ENCODE data around the gene CAPN14. TPM values are rescaled to one million over a fixed set of nuclear protein-coding genes. Genes with fewer than 3 reads are reported as not detected.

Gene CAPN14
- total RNA-seq, 1 donor from 2014 or later: 0.10 TPM

DNA sequence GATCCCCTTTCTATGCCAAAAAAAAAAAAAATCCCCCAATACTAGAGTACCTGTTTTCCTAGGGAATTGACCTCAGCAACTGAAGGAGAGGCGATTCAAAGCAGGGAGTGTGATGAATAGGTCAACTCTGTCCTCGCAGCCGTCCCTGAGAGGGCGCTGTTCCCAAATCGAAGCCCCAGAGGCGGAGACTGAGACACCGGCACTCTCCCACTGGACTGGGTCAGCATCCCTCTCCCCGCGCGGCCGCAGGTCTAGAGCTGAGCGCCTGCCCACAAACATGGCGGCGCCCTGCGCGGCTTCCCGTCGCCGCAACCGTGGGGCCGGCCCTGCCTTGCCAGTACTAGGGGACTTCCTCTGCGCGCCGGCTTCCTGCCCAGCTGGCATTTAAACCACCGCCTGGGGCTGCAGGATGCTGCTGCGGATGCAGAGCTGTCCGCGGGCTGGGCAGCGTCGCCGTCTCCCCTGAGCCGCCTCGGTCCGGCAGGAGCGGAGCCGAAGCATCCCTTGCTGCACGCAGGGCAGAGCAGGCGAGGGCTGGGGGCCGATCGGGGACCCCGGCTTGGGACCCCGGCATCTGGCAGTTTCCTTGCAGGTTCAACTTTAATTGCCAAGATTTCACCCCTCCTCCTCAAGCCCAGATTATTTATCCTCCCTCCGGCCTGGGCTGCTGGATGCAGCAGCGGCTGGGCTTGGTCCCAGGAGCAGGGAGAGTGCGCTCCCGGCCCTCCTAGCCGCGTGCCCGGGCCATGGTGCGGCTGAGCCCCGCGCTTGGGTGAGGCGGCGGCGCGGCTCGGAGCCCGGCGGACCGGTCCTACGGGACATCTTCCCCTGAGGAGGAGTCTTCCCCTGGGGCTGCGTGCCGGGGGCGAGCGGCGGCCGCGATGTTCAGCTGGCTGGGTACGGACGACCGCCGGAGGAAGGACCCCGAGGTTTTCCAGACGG lies 16.7 kb upstream of the CAPN14 start, which contains the start of gene EHD3:
EHD3 (plus strand) TSS at position 412 of the 942 bp plus-strand sequence; CDS start at position 882, 470 bp downstream.
- Mint-ChIP-seq H3K27ac (ENCODE audit: unreplicated experiment) (peak within 1 kb of the TSS; percentile 47), H3K4me1 (ENCODE audit: low read depth) (peaks cover 36% of the 10 kb centered on the region), H3K4me3 (ENCODE audit: unreplicated experiment) (peak within 1 kb of the TSS; percentile 78), H3K9me3 (ENCODE audit: low read depth) (no peaks in the 10 kb centered on the region), H3K36me3 (ENCODE audit: low read depth) (no peaks in the 10 kb centered on the region), H3K27me3 (ENCODE audit: low read depth) (peaks cover 17% of the 10 kb centered on the region)
- DNase-seq (ENCODE audit: low spot score): peak; percentile 98
- TF ChIP-seq, protein P1, sequence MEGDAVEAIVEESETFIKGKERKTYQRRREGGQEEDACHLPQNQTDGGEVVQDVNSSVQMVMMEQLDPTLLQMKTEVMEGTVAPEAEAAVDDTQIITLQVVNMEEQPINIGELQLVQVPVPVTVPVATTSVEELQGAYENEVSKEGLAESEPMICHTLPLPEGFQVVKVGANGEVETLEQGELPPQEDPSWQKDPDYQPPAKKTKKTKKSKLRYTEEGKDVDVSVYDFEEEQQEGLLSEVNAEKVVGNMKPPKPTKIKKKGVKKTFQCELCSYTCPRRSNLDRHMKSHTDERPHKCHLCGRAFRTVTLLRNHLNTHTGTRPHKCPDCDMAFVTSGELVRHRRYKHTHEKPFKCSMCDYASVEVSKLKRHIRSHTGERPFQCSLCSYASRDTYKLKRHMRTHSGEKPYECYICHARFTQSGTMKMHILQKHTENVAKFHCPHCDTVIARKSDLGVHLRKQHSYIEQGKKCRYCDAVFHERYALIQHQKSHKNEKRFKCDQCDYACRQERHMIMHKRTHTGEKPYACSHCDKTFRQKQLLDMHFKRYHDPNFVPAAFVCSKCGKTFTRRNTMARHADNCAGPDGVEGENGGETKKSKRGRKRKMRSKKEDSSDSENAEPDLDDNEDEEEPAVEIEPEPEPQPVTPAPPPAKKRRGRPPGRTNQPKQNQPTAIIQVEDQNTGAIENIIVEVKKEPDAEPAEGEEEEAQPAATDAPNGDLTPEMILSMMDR (IDR thresholded peaks at IDR 0.05): peak; percentile 83

DNA sequence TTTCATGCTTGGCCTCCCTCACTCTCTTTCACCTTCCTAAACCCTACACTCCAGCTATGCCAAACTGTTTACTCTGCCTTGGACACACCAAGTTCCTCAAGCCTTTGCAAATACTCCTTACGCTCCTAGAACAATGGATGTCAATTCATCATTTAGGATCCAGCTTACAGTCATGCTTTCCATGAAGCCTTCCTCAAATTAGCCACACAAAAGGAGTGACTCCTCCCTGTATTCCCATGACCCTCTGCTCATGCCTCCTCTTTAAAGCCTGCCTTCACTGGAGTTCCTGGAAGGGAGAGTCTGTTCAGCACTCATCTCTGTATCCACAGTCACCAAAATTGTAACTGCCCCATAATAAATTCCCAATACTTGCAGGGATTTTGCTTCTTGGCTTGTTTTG lies 15.9 kb upstream of the CAPN14 start:
- TF ChIP-seq, protein P1 (IDR thresholded peaks at IDR 0.05): no peak
- Mint-ChIP-seq H3K36me3 (ENCODE audit: low read depth) (no peaks in the 10 kb centered on the region), H3K9me3 (ENCODE audit: low read depth) (no peaks in the 10 kb centered on the region), H3K27ac (ENCODE audit: unreplicated experiment) (no peak overlapping the region), H3K27me3 (ENCODE audit: low read depth) (peaks cover 21% of the 10 kb centered on the region), H3K4me3 (ENCODE audit: unreplicated experiment) (peak overlapping the region; percentile 78), H3K4me1 (ENCODE audit: low read depth) (peaks cover 32% of the 10 kb centered on the region)
- no peak for DNase-seq (ENCODE audit: low spot score)

DNA sequence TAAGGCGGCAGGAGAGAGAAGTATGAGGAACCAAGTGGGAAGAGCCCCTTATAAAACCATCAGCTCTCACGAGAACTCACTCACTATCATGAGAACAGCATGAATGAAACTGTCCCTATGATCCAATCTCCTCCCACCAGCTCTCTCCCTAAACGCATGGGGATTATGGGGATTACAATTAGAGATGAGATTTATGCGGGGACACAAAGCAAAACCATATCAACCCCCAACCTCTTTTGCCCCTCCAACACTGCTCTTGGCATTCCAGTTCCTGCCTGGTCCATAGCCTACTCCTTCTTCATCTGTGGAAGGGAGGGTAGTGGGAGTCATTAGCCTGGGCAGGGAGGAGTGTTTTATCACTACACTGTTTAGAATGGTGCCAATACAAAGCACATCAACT lies 15.3 kb upstream of the CAPN14 start:
- no peaks in the 10 kb centered on the region for H3K9me3 Mint-ChIP-seq (ENCODE audit: low read depth)
- no peak overlapping the region for H3K27ac Mint-ChIP-seq (ENCODE audit: unreplicated experiment)
- H3K27me3 Mint-ChIP-seq (ENCODE audit: low read depth): peaks cover 23% of the 10 kb centered on the region
- TF ChIP-seq, protein P1 (IDR thresholded peaks at IDR 0.05): no peak
- no peak for DNase-seq (ENCODE audit: low spot score)
- no peak overlapping the region for H3K4me3 Mint-ChIP-seq (ENCODE audit: unreplicated experiment)
- no peaks in the 10 kb centered on the region for H3K36me3 Mint-ChIP-seq (ENCODE audit: low read depth)
- H3K4me1 Mint-ChIP-seq (ENCODE audit: low read depth): peaks cover 29% of the 10 kb centered on the region

DNA sequence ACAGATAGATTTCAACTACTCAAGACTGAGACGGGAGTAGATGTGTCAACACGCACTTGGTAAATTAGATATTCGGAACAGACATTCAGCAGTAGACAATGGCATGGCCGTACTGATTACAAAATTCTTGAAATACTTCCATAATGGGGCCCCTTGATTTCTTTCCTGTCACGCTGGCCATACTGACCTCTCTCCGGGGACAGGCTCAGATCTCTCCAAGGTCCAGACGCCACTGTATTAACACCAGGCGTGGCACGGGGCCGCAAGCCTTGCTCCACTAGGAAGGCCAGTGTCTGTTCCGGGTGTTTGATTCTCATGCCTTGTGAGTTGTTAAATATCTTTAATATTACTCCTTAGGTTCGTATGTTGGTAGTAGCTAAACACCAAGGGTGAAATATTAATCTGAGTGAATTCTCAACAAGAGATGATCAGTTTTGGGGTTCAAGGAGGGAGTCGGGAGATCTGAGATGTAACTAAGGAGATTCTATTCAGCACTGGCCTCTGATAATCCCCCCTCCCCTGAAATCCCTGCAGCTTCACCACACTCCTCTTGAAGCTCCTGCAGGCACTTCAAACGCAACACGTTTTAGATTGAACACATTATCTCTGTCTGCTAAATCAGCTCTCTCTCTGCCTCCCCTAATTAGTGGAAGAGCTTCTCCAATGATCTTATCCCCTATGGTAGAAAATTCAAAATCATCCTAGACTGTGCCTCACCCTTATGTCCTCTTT lies 14.4 kb upstream of the CAPN14 start:
- no peaks in the 10 kb centered on the region for H3K36me3 Mint-ChIP-seq (ENCODE audit: low read depth)
- H3K27ac Mint-ChIP-seq (ENCODE audit: unreplicated experiment): no peak overlapping the region
- H3K9me3 Mint-ChIP-seq (ENCODE audit: low read depth): no peaks in the 10 kb centered on the region

More for the DNA sequence above, 14.4 kb upstream of the CAPN14 start:
- DNase-seq (ENCODE audit: low spot score): no peak
- H3K4me1 Mint-ChIP-seq (ENCODE audit: low read depth): peaks cover 27% of the 10 kb centered on the region
- peaks cover 31% of the 10 kb centered on the region for H3K27me3 Mint-ChIP-seq (ENCODE audit: low read depth)
- no peak overlapping the region for H3K4me3 Mint-ChIP-seq (ENCODE audit: unreplicated experiment)
- TF ChIP-seq, protein P1 (IDR thresholded peaks at IDR 0.05): no peak
